DMS114 treated with DMSO at 0.1 percent for 48 hours (cell line): ENCODE measurements around the gene SLC4A5.
"Not testable (repeated sequence)": the region's sequence is repeated elsewhere in the genome, so short reads cannot be mapped to it uniquely, and the experiment has no call there.

Experiments used
- DNase-seq: peaks from one replicate; lab custom pipeline; 2025; ENCODE audit not compliant: unreplicated experiment; lab: John Stamatoyannopoulos, UW

Gene SLC4A5

GRCh38 chr2:74201596-74201995 is 141.6 kb downstream of the SLC4A5 start:
- DNase-seq = no peak

GRCh38 chr2:74201196-74201595 is 142.0 kb downstream of the SLC4A5 start:
- DNase-seq = no peak

DNA sequence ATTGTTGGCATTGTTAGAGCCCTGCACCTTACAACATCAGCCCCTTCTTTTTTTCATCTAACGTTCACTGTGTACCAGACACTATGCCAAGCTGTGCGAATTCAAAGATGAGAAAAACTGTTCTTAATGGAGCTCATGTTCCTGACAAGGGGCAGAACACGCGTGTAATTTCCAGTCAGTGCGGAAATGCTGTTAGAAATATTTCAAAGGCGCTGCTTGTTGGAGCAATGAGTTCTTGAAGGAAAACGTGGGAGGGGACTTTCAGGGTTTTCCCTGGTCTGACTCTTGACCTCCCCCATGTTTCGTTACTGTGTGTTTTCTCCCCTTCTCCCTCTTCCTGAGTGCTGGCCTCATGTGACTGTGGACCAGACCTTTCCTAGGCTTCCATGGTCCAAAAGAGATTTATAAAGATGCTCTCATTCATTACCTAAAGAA is 143.3 kb downstream of the SLC4A5 start:
- no peak for DNase-seq

- no peak for DNase-seq
Measured at GRCh38 chr2:74199275-74199701, 143.9 kb downstream of the SLC4A5 start.

DNA sequence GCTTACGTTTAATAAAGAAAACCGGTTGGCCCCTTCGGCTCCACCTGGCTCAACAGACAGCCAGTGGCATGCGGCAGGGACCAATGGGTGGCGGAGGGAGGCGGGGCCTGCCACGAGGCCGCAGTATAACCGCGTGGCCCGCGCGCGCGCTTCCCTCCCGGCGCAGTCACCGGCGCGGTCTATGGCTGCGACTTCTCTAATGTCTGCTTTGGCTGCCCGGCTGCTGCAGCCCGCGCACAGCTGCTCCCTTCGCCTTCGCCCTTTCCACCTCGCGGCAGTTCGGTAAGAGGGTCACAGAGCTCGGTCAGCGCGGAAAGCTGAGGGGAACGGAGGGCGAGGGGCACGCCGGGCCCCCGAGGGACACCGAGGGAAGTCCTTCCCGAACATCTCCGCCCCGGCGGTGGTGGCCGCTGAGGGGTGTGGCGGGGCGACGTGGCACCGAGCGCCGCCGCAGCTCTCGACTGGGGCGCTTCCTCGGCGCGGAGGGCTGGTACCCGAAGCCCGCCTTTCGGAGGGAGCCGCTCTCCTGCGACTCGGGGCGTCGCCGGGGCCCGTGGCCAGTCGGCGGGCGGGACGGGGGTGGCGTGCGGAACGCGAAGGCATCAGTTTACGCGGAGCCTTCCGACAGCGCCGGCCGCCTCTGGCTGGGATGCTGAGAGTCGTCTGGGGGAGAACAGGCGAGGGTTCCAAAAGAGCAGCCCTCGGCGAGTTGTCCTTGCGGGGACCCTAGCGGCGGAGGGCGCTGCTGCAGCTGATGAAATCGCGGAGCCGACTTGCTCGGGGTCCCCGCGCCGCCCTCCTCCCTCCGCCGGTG is 144.5 kb downstream of the SLC4A5 start, which contains the start of gene MTHFD2:
Gene MTHFD2 (plus strand): TSS at position 155 of the 814 bp plus-strand sequence. CDS start 27 bp downstream, at position 182.
- DNase-seq = peak; percentile 77

DNA sequence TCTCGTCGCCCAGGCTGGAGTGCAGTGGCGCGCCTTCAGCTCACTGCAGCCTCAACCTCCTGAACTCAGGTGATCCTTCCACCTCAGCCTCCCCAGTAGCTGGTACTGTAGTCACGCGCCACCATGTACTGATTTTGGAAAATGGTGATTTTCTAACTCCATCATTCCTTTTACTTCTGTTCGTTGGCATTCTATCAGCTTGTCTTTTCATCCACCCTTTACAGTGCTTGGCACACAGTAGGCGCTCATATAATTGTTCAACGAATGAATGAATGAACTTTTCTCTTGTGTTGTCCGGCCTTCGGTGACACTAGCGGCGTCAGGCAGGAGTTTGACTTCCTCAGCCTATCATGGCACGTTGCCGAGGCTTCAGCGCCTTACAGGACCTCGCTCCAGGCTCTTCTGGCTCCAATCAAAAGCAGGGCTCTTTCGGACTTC is 145.2 kb downstream of the SLC4A5 start:
- DNase-seq = peak; percentile 99

- no peak for DNase-seq
Measured at GRCh38 chr2:74197049-74197448, 146.2 kb downstream of the SLC4A5 start.

GRCh38 chr2:74194799-74195198 is 148.4 kb downstream of the SLC4A5 start:
- DNase-seq = no peak

DNA sequence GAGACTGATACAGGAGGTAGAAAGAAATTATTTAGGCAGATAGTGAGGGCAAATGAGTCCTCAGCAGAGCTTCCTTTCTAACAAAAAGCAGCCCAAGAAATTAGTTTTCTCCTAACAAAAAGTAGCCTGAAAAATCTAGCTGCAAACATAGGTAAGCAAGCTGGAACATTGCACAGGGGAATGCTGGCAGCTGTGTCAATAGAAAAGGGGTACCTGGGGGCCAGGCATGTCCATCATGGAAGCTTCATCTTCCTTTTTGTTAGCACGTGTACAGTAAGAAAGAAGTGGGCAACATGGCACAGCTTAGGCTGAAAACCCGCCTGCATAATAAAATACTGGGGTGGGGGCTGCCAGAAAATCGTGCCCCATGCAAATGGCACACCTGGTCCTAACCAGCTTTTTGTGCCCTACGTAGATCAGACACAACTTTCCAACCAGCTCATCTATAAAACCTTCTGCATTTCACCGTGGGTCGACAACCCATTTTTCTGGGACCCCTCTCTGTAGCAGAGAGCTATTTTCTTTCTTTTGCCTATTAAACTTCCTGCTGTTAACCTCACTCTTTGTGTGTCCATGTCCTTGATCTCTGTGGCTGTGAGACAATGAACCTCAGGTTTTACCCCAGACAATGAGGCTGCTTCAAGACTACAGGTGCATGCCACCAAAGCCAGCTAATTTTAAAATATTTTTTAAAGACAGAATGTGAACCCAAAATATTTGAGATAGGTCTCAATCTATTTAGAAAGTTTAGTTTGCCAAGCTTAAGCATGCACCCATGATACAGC is 151.4 kb downstream of the SLC4A5 start:
- no peak for DNase-seq

- DNase-seq = no peak
Measured at GRCh38 chr2:74188696-74189095, 154.5 kb downstream of the SLC4A5 start.

- DNase-seq = no peak
Measured at GRCh38 chr2:74188018-74188601, 155.1 kb downstream of the SLC4A5 start.

- DNase-seq = not testable (repeated sequence)
Measured at GRCh38 chr2:74186706-74187105, 156.5 kb downstream of the SLC4A5 start.

DNA sequence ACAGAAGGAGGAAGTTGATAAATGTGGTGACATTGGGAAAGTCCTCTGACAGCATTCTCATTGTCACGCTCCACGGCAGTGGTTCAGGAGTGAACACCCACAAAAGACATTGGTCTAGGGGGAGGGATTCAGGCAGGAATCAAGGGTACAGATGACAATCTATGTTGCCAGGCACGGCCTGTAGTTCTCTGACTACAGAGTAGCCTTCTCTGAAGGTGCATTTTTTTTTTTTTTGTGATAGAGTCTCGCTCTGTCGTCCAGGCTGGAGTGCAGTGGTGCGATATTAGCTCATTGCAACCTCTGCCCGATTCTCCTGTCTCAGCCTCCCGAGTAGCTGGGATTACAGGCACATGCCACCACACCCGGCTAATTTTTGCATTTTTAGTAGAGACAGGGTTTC is 157.2 kb downstream of the SLC4A5 start:
- no peak for DNase-seq

GRCh38 chr2:74183878-74184277 is 159.3 kb downstream of the SLC4A5 start:
- DNase-seq = no peak

GRCh38 chr2:74181739-74182138 is 161.5 kb downstream of the SLC4A5 start:
- DNase-seq = no peak

- no peak for DNase-seq
Measured at GRCh38 chr2:74179063-74179865, 164.0 kb downstream of the SLC4A5 start.

DNA sequence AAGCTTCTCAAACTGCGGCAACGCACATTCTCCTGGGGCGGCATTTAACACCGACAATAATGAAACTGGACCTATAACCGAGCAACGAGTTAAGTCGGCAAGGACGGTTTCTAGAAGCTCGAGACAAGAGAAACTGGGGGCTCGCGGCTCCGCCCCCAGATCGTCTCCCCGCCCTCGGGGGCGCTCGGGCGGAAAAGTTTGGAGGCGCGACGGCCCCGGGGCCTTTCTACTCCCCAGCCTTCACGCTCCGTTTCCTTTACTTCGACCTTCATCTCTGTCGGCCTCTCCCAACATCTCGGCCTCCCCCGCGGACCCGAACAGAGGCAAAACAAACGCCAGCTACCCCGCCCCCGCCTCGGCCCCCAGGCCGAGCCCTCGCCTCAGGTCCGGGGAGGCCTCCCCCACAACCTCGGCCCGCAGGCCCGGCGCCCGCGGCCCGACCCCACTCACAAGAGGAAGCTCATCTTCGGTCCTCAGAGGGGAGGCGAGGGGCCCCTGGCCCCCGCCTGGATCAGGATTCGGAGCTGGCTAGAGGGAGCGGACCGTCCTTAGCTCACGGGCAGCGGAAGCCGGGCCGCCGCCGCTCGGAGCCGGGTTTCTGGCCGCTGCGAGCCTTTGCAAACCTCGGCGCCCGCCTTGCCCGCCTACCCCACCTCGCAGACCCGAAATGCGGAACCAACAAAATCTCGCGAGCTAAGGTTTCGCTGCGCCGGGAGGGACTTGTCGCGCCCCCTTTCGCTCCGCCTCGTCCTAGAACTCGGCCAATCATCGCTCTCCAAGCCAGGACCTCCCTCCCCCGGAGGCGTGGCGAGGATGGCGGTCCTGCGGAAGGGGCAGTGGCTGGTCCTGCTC is 164.8 kb downstream of the SLC4A5 start, which contains the start of gene MOB1A:
Gene MOB1A (minus strand): TSS at position 669 of the 852 bp plus-strand sequence. CDS start 205 bp downstream, at position 464.
- DNase-seq = peak; percentile 98

GRCh38 chr2:74177696-74178095 is 165.5 kb downstream of the SLC4A5 start:
- DNase-seq = no peak

- no peak for DNase-seq
Measured at GRCh38 chr2:74174909-74175308, 168.3 kb downstream of the SLC4A5 start.

DNA sequence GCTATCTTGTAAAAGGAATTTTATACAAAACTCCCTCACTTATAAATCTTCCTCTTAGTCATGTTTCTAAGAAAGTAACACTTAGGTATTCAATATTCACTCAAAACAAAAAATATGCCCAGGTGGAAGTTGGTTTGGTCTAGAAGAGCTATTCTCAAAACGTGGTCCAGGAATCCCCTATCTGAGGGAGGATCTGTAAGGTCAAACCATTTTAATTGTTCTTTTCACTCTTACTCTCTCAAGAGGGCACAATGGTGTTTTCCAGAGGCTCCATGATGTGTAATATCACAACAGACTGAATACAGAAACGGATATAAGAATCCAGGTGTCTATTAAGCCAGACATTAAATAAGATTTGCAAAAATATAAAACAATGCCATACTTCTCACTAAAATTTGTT is 174.5 kb downstream of the SLC4A5 start:
- no peak for DNase-seq
